IMR-90 (cell line): ENCODE results near the gene DIP2A. TPM values are rescaled to one million over a fixed set of nuclear protein-coding genes. Genes with fewer than 3 reads are reported as not detected.

Experiments
- ATAC-seq: fragments of 200-7000 bp; cut with Tn5 transposase; 2 replicates; pipeline ENCODE4 v1.9.1; 2020; ENCODE audit warnings: low read depth, mild to moderate bottlenecking, moderate library complexity
- BruUV-seq: library from RNA; stranded (reverse); fragments of 400-500 nt; replicated peaks from 2 replicates; lab custom pipeline; 2021; lab: Mats Ljungman, UMichigan
- CTCF ChIA-PET: fragments of 300-600 bp; formaldehyde crosslinking; extraction: SDS; loops from one replicate; lab custom pipeline; 2021; ENCODE audit warnings: antibody characterized with exemption; lab: Yijun Ruan, JAX
- POLR2A ChIA-PET: fragments of 300-600 bp; sonication (Branson Sonifier 250); formaldehyde crosslinking; loops from one replicate; lab custom pipeline; 2022; ENCODE audit warnings: antibody characterized with exemption; ENCODE audit not compliant: unreplicated experiment; lab: Charles Lee
- DNase-seq: peaks from one replicate; pipeline ENCODE4 v3.0.0; 2013
- H2AFZ ChIP-seq: replicated peaks from 2 replicates; pipeline ENCODE3; 2013; ENCODE audit warnings: low read length, mild to moderate bottlenecking; ENCODE audit not compliant: poor library complexity
- H2AK5ac ChIP-seq: 2 replicates; pipeline ENCODE4 v1.6.1; 2013; ENCODE audit warnings: low read depth, low read length, inconsistent platforms
- H2AK9ac ChIP-seq: replicated peaks from 2 replicates; pipeline ENCODE3; 2013; ENCODE audit warnings: mild to moderate bottlenecking, low read depth, low read length, moderate library complexity; ENCODE audit not compliant: poor library complexity
- H2BK120ac ChIP-seq: 2 replicates; pipeline ENCODE4 v1.6.1; 2013; ENCODE audit warnings: low read depth, low read length, inconsistent platforms
- H2BK15ac ChIP-seq: 3 replicates; pipeline ENCODE4 v1.6.1; 2013; ENCODE audit warnings: low read depth, low read length, inconsistent platforms
- H2BK20ac ChIP-seq: 2 replicates; pipeline ENCODE4 v1.6.1; 2013; ENCODE audit warnings: low read depth, mild to moderate bottlenecking, inconsistent platforms, low read length, moderate library complexity
- H2BK5ac ChIP-seq: 2 replicates; pipeline ENCODE4 v1.6.1; 2013; ENCODE audit warnings: mild to moderate bottlenecking, low read depth, low read length, inconsistent platforms; ENCODE audit not compliant: poor library complexity, severe bottlenecking
- H3K14ac ChIP-seq: replicated peaks from 2 replicates; pipeline ENCODE4 v1.6.1; 2013; ENCODE audit warnings: low read depth, low read length, inconsistent platforms
- H3K18ac ChIP-seq: 2 replicates; pipeline ENCODE4 v1.6.1; 2013; ENCODE audit warnings: low read depth, low read length, control low read depth
- H3K23ac ChIP-seq: 2 replicates; pipeline ENCODE4 v1.6.1; 2013; ENCODE audit warnings: low read depth, low read length, inconsistent platforms
- H3K27ac ChIP-seq: 2 replicates; pipeline ENCODE4 v1.5.1; 2013; ENCODE audit warnings: mild to moderate bottlenecking, control low read depth, low read length; ENCODE audit not compliant: insufficient read depth
- H3K27me3 ChIP-seq: 2 replicates; pipeline ENCODE4 v1.6.1; 2013; ENCODE audit warnings: low read length; ENCODE audit not compliant: control insufficient read depth, insufficient read depth
- H3K36me3 ChIP-seq: 2 replicates; pipeline ENCODE4 v1.6.1; 2013; ENCODE audit warnings: low read length, mixed read lengths; ENCODE audit not compliant: control insufficient read depth, insufficient read depth
- H3K4ac ChIP-seq: 2 replicates; pipeline ENCODE4 v1.6.1; 2013; ENCODE audit warnings: low read depth, low read length, inconsistent platforms
- H3K4me1 ChIP-seq: 2 replicates; pipeline ENCODE4 v1.6.1; 2013; ENCODE audit warnings: low read length, mixed read lengths; ENCODE audit not compliant: control insufficient read depth, insufficient read depth
- H3K4me2 ChIP-seq: 2 replicates; pipeline ENCODE4 v1.6.1; 2013; ENCODE audit warnings: low read depth, mild to moderate bottlenecking, control low read depth, low read length, moderate library complexity
- H3K4me3 ChIP-seq: 2 replicates; pipeline ENCODE4 v1.5.1; 2013; ENCODE audit warnings: low read depth, mild to moderate bottlenecking, control low read depth, low read length, moderate library complexity; ENCODE audit not compliant: insufficient read depth
- H3K56ac ChIP-seq: 2 replicates; pipeline ENCODE4 v1.6.1; 2013; ENCODE audit warnings: low read length, inconsistent platforms; ENCODE audit not compliant: insufficient read depth; ENCODE audit errors: extremely low read depth
- H3K79me1 ChIP-seq, 2 experiments: 2 replicates each; pipeline ENCODE4 v1.6.1; 2013; ENCODE audit warnings: low read length in 2 of 2, inconsistent platforms in 1 of 2, low read depth in 1 of 2
- H3K9ac ChIP-seq: 2 replicates; pipeline ENCODE4 v1.6.1; 2013; ENCODE audit warnings: low read depth, low read length, control low read depth
- H3K9me1 ChIP-seq: 2 replicates; pipeline ENCODE4 v1.6.1; 2013; ENCODE audit warnings: low read length, inconsistent platforms; ENCODE audit not compliant: insufficient read depth
- H3K9me3 ChIP-seq: 2 replicates; pipeline ENCODE4 v1.6.1; 2013; ENCODE audit warnings: low read length; ENCODE audit not compliant: control insufficient read depth, insufficient read depth
- H4K20me1 ChIP-seq: 2 replicates; pipeline ENCODE4 v1.6.1; 2013; ENCODE audit warnings: low read length, inconsistent platforms; ENCODE audit not compliant: insufficient read depth
- H4K5ac ChIP-seq: 2 replicates; pipeline ENCODE4 v1.6.1; 2013; ENCODE audit warnings: mild to moderate bottlenecking, low read depth, low read length, control low read depth
- H4K8ac ChIP-seq, 2 experiments: 2 replicates each; pipeline ENCODE4 v1.6.1; 2013; ENCODE audit warnings: low read depth in 2 of 2, low read length in 2 of 2, control low read depth in 1 of 2, inconsistent platforms in 1 of 2
- H4K91ac ChIP-seq: 2 replicates; pipeline ENCODE4 v1.6.1; 2013; ENCODE audit warnings: low read depth, low read length, inconsistent platforms; ENCODE audit not compliant: insufficient read depth
- CEBPB ChIP-seq: IDR thresholded peaks from 2 replicates; pipeline ENCODE4 v1.6.1; 2012; ENCODE audit warnings: low read depth, low read length, improper control_type of control experiment
- WGBS, 2 experiments: methylation state at CpG; one replicate each; pipeline versions ENCODE4 v1.1.5 to v1.1.7; 2013; ENCODE audit warnings: missing lambda C conversion rate in 2 of 2; ENCODE audit not compliant: insufficient read length in 1 of 2; ENCODE audit errors: extremely low coverage in 2 of 2; 5-methylcytosine and 5-hydroxymethylcytosine counted together
- dilution Hi-C: fragments of 300-500 bp; cut with HindIII; formaldehyde crosslinking; loops from one replicate; pipeline ENCODE4 v1.14.3; 2018; ENCODE audit warnings: low sequenced_read_pairs; ENCODE audit not compliant: unreplicated experiment
- in situ Hi-C: fragments of 300-500 bp; cut with MboI; formaldehyde crosslinking; loops from 3 replicates; pipeline ENCODE4 v1.14.3; 2019; ENCODE audit warnings: low sequenced_read_pairs, inconsistent platforms, mixed read lengths
- intact Hi-C: fragments of 100-400 bp; cut with micrococcal nuclease; formaldehyde crosslinking; loops from 2 replicates; pipeline ENCODE4 v1.10.0; 2022
- polyA plus RNA-seq, 3 experiments: library from polyadenylated mRNA; depleted of rRNA; stranded (reverse); fragments of >200 nt; gene quantifications; 2 replicates each; pipeline ENCODE4 v1.2.3, GENCODE V29; 2012; ENCODE audit warnings: low replicate concordance in 1 of 3
- total RNA-seq: library from RNA; depleted of rRNA; stranded (reverse); fragments of >200 nt; gene quantifications from 2 replicates; pipeline ENCODE4 v1.2.3, GENCODE V29; 2012

The DIP2A gene
- total and polyA plus RNA-seq, 2 of the 4 experiments (the other 2 are of a cell fraction): 17.9 to 24.3 TPM

DNA sequence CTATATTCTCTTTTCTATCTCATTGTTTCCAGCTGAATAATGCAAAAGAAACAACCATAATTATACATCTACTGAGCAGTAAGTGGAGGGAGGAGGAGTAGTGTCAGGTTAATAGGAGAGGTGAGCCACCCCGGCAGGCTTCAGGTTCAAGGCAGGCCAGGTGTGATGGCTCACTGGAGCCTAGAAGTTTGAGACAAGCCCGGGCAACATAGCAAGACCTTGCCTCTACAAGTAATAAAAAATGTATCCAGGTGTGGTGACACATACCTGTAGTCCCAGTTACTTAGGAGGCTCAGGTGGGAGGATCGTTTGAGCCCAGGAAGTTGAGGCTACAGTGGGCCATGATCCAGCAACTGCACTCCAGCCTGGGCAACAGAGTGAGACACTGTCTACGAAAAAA, 1.9 kb upstream of the DIP2A start:
- Histone ChIP-seq H3K9me3 (no peaks in the 10 kb centered on the region), H2BK5ac (no peak overlapping the region), H4K8ac (no peak overlapping the region), H2BK20ac (no peak overlapping the region), H2BK120ac (no peak overlapping the region), H2AK5ac (no peak overlapping the region), H2AK9ac (no peak overlapping the region), H3K4me3 (no peak overlapping the region), H3K9ac (no peak overlapping the region), H2AFZ (no peak overlapping the region), H3K79me1 (peaks cover 25 to 79% of the 10 kb centered on the region in 2 experiments), H3K4me2 (no peak overlapping the region), H3K27me3 (no peaks in the 10 kb centered on the region), H3K23ac (no peak overlapping the region), H3K56ac (no peak overlapping the region), H3K4ac (no peak overlapping the region), H3K36me3 (no peaks in the 10 kb centered on the region), H3K14ac (no peak overlapping the region), H2BK15ac (no peak overlapping the region), H4K91ac (no peak overlapping the region), H3K27ac (no peak overlapping the region), H4K20me1 (peaks cover under 1% of the 10 kb centered on the region), H3K4me1 (peaks cover 22% of the 10 kb centered on the region), H3K9me1 (peaks cover 18% of the 10 kb centered on the region), H3K18ac (no peak overlapping the region), H4K5ac (no peak overlapping the region)
- ChIA-PET POLR2A (no interaction called here), CTCF (interaction anchor here (1.6 kb wide), 1 partner anchor 30 kb away, joined by 3 read pairs; no protein-coding TSS in a partner anchor)
- intact Hi-C loops: no loop called here
- TF ChIP-seq CEBPB: no peak
- BruUV-seq: no TSS peak
- dilution Hi-C loops: no loop called here
- in situ Hi-C loops: no loop called here
- ATAC-seq (no peak), DNase-seq (no peak)
- WGBS, 2 experiments: 100% methylated on average over 2 of the region's 4 CpGs; no CpG with 5 or more reads in 1 of the 2 experiments
